Stomach (tissue), 4 donors: ENCODE results near the gene SPTSSA.

Source experiments
- CTCF ChIP-seq, 7 experiments: fragments of 450-650 bp in 4 of 7; fragments of 200-600 bp in 3 of 7; sonication (generic) in 3 of 7; IDR thresholded peaks; one replicate each; pipeline ENCODE4 v1.5.1; 2016 to 2019; ENCODE audit warnings: antibody characterized with exemption in 7 of 7, control low read depth in 2 of 7, mild to moderate bottlenecking in 1 of 7
- EP300 ChIP-seq: sonication (generic); formaldehyde crosslinking; IDR thresholded peaks from one replicate; pipeline ENCODE4 v1.6.1; 2017; ENCODE audit warnings: antibody characterized with exemption
- POLR2A ChIP-seq, 4 donors: fragments of 450-650 bp; IDR thresholded peaks; one replicate each; pipeline ENCODE4 v1.6.1; 2016; ENCODE audit warnings: antibody characterized with exemption in 4 of 4, control low read depth in 2 of 4, mild to moderate bottlenecking in 1 of 4, moderate library complexity in 1 of 4
- POLR2AphosphoS5 ChIP-seq, 3 donors: sonication (generic); formaldehyde crosslinking; IDR thresholded peaks; one replicate each; pipeline ENCODE4 v1.6.1; 2016; ENCODE audit warnings: antibody characterized with exemption in 3 of 3

- TF ChIP-seq CTCF (IDR thresholded peaks at IDR 0.05) (no peak), POLR2AphosphoS5 (IDR thresholded peaks at IDR 0.05) (no peak), POLR2A (IDR thresholded peaks at IDR 0.05) (no peak), EP300 (no peak)
These were observed 36.8 kb downstream of the SPTSSA start for GRCh38 chr14:34425095-34425851.
